Caco-2 (cell line): ENCODE results near the gene SHROOM1. TPM values are rescaled to one million over a fixed set of nuclear protein-coding genes. Genes with fewer than 3 reads are reported as not detected.

Experiments
- BruUV-seq: library from RNA; stranded (reverse); fragments of 400-500 nt; replicated peaks from 2 replicates; lab custom pipeline; 2021; lab: Mats Ljungman, UMichigan
- CTCF ChIA-PET: fragments of 300-600 bp; sonication (Branson Sonifier 250); formaldehyde crosslinking; loops from one replicate; lab custom pipeline; 2022; ENCODE audit warnings: antibody characterized with exemption; lab: Charles Lee
- POLR2A ChIA-PET: fragments of 300-600 bp; sonication (Branson Sonifier 250); formaldehyde crosslinking; loops from one replicate; lab custom pipeline; 2022; ENCODE audit warnings: antibody characterized with exemption; lab: Charles Lee
- DNase-seq, 2 experiments: peaks; one replicate each; pipeline versions ENCODE4 v3.0.0 to v3.0.0-alpha.2; 2020 to 2022
- H3K27me3 ChIP-seq: replicated peaks from 2 replicates; pipeline ENCODE4 v1.6.0; 2011; ENCODE audit warnings: low read length; ENCODE audit not compliant: control insufficient read depth, insufficient read depth
- H3K36me3 ChIP-seq: 2 replicates; pipeline ENCODE4 v1.5.1; 2011; ENCODE audit warnings: low read length; ENCODE audit not compliant: control insufficient read depth, insufficient read depth
- H3K4me1 ChIP-seq: fragments of 250-450 bp; sonication (Bioruptor Pico); 2 replicates; pipeline ENCODE4 v1.5.1; 2020; ENCODE audit warnings: mild to moderate bottlenecking
- H3K4me3 ChIP-seq: 2 replicates; pipeline ENCODE4 v1.5.1; 2011; ENCODE audit warnings: low read depth, mild to moderate bottlenecking, control low read depth, low read length
- H3K9me3 ChIP-seq: fragments of 250-450 bp; sonication (Bioruptor Pico); 2 replicates; pipeline ENCODE4 v1.5.1; 2020; ENCODE audit warnings: mild to moderate bottlenecking, moderate library complexity
- H3K27ac Mint-ChIP-seq: one replicate; pipeline ENCODE4 v1.8.0; 2022; ENCODE audit warnings: mixed read lengths; ENCODE audit not compliant: unreplicated experiment
- H3K27me3 Mint-ChIP-seq: one replicate; pipeline ENCODE4 v1.8.0; 2022; ENCODE audit warnings: mixed read lengths; ENCODE audit not compliant: insufficient read depth, unreplicated experiment
- H3K36me3 Mint-ChIP-seq: one replicate; pipeline ENCODE4 v1.8.0; 2022; ENCODE audit warnings: mild to moderate bottlenecking, mixed read lengths; ENCODE audit not compliant: insufficient read depth, unreplicated experiment
- H3K4me1 Mint-ChIP-seq: one replicate; pipeline ENCODE4 v1.8.0; 2022; ENCODE audit warnings: low read depth, mixed read lengths; ENCODE audit not compliant: unreplicated experiment
- H3K4me3 Mint-ChIP-seq: one replicate; pipeline ENCODE4 v1.8.0; 2022; ENCODE audit warnings: mild to moderate bottlenecking, moderate library complexity, mixed read lengths; ENCODE audit not compliant: unreplicated experiment
- H3K9me3 Mint-ChIP-seq: one replicate; pipeline ENCODE4 v1.8.0; 2022; ENCODE audit warnings: mixed read lengths; ENCODE audit not compliant: unreplicated experiment
- intact Hi-C: fragments of 100-400 bp; cut with micrococcal nuclease; formaldehyde crosslinking; loops from one replicate; pipeline ENCODE4 v1.10.0; 2022; ENCODE audit not compliant: unreplicated experiment
- total RNA-seq: library from RNA; stranded (reverse); gene quantifications from 2 replicates; pipeline ENCODE4 v1.2.3, GENCODE V29; 2022
- TF ChIP-seq, protein P1 (sequence below), 2 experiments: fragments of 200-600 bp in 1 of 2; IDR thresholded peaks; 1 replicate in 1 of 2; 2 replicates in 1 of 2; pipeline versions ENCODE4 v1.5.1 to v1.8.0; 2011 to 2022; ENCODE audit warnings: antibody characterized with exemption in 1 of 2, control low read depth in 1 of 2, inconsistent platforms in 1 of 2, low read depth in 1 of 2, low read length in 1 of 2, mild to moderate bottlenecking in 1 of 2, moderate library complexity in 1 of 2; ENCODE audit not compliant: insufficient read depth in 1 of 2, severe bottlenecking in 1 of 2, unreplicated experiment in 1 of 2

SHROOM1 gene
- total RNA-seq, 1 experiment from 2014 or later = 17.4 TPM

DNA sequence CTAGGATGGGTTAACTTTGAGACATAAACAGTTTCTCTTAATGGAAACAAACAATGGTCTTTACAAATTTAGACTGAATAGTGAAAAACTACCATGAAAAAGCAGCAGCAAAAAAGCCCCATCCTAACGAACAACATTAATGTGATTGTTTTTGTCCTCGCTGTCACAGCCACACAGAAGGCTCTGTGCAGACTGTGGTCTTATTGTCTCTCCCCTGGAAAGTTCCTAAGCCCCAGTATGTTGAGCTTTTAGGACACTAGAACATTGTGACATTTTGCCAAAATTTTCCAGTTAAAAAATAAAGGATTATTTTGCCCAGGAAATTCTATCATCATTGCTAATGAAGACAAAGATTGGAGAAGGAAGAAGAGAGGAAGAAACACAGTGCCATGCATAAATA is 29.9 kb downstream of the SHROOM1 start:
- DNase-seq = no peak
- Mint-ChIP-seq H3K36me3 (no peaks in the 10 kb centered on the region), H3K9me3 (no peaks in the 10 kb centered on the region), H3K27me3 (no peaks in the 10 kb centered on the region), H3K4me3 (no peak overlapping the region), H3K4me1 (peaks cover 21% of the 10 kb centered on the region), H3K27ac (no peak overlapping the region)
- Histone ChIP-seq H3K27me3 (no peaks in the 10 kb centered on the region), H3K36me3 (no peaks in the 10 kb centered on the region), H3K9me3 (no peaks in the 10 kb centered on the region), H3K4me1 (peaks cover 22% of the 10 kb centered on the region), H3K4me3 (no peak overlapping the region)
- intact Hi-C loops = no loop called here
- TF ChIP-seq, protein P1, sequence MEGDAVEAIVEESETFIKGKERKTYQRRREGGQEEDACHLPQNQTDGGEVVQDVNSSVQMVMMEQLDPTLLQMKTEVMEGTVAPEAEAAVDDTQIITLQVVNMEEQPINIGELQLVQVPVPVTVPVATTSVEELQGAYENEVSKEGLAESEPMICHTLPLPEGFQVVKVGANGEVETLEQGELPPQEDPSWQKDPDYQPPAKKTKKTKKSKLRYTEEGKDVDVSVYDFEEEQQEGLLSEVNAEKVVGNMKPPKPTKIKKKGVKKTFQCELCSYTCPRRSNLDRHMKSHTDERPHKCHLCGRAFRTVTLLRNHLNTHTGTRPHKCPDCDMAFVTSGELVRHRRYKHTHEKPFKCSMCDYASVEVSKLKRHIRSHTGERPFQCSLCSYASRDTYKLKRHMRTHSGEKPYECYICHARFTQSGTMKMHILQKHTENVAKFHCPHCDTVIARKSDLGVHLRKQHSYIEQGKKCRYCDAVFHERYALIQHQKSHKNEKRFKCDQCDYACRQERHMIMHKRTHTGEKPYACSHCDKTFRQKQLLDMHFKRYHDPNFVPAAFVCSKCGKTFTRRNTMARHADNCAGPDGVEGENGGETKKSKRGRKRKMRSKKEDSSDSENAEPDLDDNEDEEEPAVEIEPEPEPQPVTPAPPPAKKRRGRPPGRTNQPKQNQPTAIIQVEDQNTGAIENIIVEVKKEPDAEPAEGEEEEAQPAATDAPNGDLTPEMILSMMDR (IDR thresholded peaks at IDR 0.05; ENCODE audit: insufficient read depth in 1 of 2, low read depth in 1 of 2, low read length in 1 of 2, severe bottlenecking in 1 of 2, unreplicated experiment in 1 of 2) = no peak
- ChIA-PET CTCF (interaction anchor here (0.9 to 2.6 kb wide), 2 partner anchors 46 to 52 kb away, joined by 3 to 14 read pairs; no protein-coding TSS in a partner anchor), POLR2A (interaction anchor here (0.6 kb wide), 1 partner anchor 432 kb away, joined by 3 read pairs; no protein-coding TSS in a partner anchor)
- BruUV-seq = no TSS peak

DNA sequence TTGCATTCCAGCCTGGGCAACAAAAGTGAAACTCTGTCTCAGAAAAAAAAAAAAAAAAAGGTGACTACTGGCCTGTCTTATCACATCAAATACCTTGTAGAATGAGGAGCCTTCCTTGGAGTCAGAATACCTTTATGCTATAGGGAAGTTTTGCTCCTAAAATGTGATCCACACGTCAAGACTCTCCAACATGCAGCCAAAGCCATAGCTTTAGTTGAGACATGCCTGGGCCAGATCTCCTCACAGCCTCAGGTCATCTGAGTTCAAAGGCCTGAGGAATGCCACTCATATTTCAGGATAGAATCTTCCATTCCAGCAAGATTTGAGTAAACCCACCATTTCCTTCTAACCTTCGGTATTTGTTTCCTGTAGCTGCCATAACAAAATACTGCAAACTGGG is 31.1 kb downstream of the SHROOM1 start:
- Mint-ChIP-seq H3K4me1 (peaks cover 21% of the 10 kb centered on the region), H3K36me3 (no peaks in the 10 kb centered on the region), H3K9me3 (no peaks in the 10 kb centered on the region), H3K27ac (no peak overlapping the region), H3K27me3 (no peaks in the 10 kb centered on the region), H3K4me3 (no peak overlapping the region)
- Histone ChIP-seq H3K4me3 (no peak overlapping the region), H3K36me3 (no peaks in the 10 kb centered on the region), H3K27me3 (no peaks in the 10 kb centered on the region), H3K4me1 (peaks cover 22% of the 10 kb centered on the region), H3K9me3 (no peaks in the 10 kb centered on the region)
- TF ChIP-seq, protein P1 (IDR thresholded peaks at IDR 0.05; ENCODE audit: insufficient read depth in 1 of 2, low read depth in 1 of 2, low read length in 1 of 2, severe bottlenecking in 1 of 2, unreplicated experiment in 1 of 2) = no peak
- no TSS peak for BruUV-seq
- intact Hi-C loops = loop anchor here (1.0 kb wide), 1 partner anchor 8 kb away; no protein-coding TSS in a partner anchor
- ChIA-PET POLR2A (interaction anchor here (0.5 to 0.7 kb wide), 2 partner anchors 22 to 67 kb away, joined by 4 to 5 read pairs; partner anchors contain the start of genes GDF9, SEPTIN8 and UQCRQ), CTCF (interaction anchor here (0.7 to 2.1 kb wide), 2 partner anchors 19 to 45 kb away, joined by 3 to 13 read pairs; no protein-coding TSS in a partner anchor)
- peak; percentile 43 to 66 for DNase-seq

DNA sequence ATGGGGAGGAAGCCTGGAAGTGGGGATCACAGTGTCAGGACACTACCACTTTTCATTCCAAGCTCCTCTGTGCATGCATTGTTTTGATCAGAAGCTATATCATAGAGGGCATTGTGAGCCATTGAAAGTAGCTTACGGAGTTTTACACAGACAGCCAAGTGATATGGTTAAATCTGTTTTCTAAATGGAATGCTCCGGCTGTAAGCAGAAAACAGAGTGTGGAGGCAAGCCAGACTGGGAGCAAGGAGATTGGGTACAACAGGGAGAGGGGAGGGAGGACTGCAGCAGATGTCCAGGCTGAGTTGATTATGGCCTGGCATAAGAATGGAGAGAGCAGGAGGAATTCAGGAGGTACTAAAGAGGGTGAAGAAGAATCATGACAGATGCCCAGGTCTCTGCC is 32.8 kb downstream of the SHROOM1 start:
- no peak for DNase-seq
- no TSS peak for BruUV-seq
- Mint-ChIP-seq H3K4me1 (peaks cover 13% of the 10 kb centered on the region), H3K9me3 (no peaks in the 10 kb centered on the region), H3K27ac (no peak overlapping the region), H3K36me3 (no peaks in the 10 kb centered on the region), H3K27me3 (no peaks in the 10 kb centered on the region), H3K4me3 (no peak overlapping the region)
- H3K27me3 ChIP-seq = no peaks in the 10 kb centered on the region
- no peaks in the 10 kb centered on the region for H3K9me3 ChIP-seq
- ChIA-PET CTCF (interaction anchor here (0.6 to 2.1 kb wide), 3 partner anchors 9 to 43 kb away, joined by 3 to 13 read pairs (median 7); no protein-coding TSS in a partner anchor), POLR2A (no interaction called here)
- H3K36me3 ChIP-seq = no peaks in the 10 kb centered on the region
- intact Hi-C loops = no loop called here
- no peak overlapping the region for H3K4me3 ChIP-seq
- TF ChIP-seq, protein P1 (IDR thresholded peaks at IDR 0.05; ENCODE audit: insufficient read depth in 1 of 2, low read depth in 1 of 2, low read length in 1 of 2, severe bottlenecking in 1 of 2, unreplicated experiment in 1 of 2) = no peak
- H3K4me1 ChIP-seq = peaks cover 22% of the 10 kb centered on the region
